Measurements from ENCODE around the gene KIN. TPM values are rescaled to one million over a fixed set of nuclear protein-coding genes. Genes with fewer than 3 reads are reported as not detected.
"Not testable (repeated sequence)": the region's sequence is repeated elsewhere in the genome, so short reads cannot be mapped to it uniquely, and the experiment has no call there.

KIN gene
- polyA plus RNA-seq, 1 of the 3 experiments (the other 2 are of a cell fraction): 3.2 TPM

DNA sequence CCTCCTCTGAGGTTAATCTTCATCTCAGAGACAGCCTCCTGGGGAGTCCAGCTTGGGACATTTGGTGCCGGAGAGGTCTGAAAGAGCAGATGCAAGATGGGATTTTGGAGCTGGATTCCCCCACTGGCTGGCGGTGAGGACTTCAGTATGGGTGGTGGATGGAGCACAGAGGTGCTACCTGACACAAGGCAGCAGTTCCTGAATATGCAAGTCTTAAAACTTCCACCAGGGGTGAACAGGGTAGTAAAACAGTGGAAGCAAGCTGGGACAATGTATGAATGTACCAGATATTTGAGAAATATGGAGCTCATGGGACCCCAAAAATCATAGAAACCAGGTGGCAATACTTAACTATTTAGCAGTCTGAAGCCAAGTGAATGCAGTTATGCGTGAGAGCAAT, 25.7 kb upstream of the KIN start:
- H3K27me3 ChIP-seq (ENCODE audit: insufficient read depth): no peaks in the 10 kb centered on the region
- POLR2A ChIA-PET: no interaction called here
- H3K27ac ChIP-seq (ENCODE audit: low read depth in 2 of 2, low read length in 1 of 2): no peak overlapping the region
- DNase-seq: no peak
- no peak overlapping the region for H3K4me2 ChIP-seq
- H3K9me2 ChIP-seq: no peaks in the 10 kb centered on the region
- no peak overlapping the region for H3K9ac ChIP-seq
- H3K79me2 ChIP-seq (ENCODE audit: insufficient read depth): peaks cover 1% of the 10 kb centered on the region; the same call in 1 of the 2 replicates
- H3K4me1 ChIP-seq (ENCODE audit: control insufficient read depth in 1 of 2, insufficient read depth in 2 of 2, low read depth in 1 of 2, low read length in 1 of 2): peaks cover 0 to 5% of the 10 kb centered on the region in 2 experiments; a peak in 1 of 4 replicates
- no peaks in the 10 kb centered on the region for H4K20me1 ChIP-seq (ENCODE audit: insufficient read depth)
- 48% methylated on average over 2 of the region's 3 CpGs for WGBS (ENCODE audit: low lambda C conversion rate)
- no peak for TF ChIP-seq TAF1 (IDR thresholded peaks at IDR 0.05; ENCODE audit: borderline replicate concordance, low read depth, low read length)
- TF ChIP-seq GABPA (IDR thresholded peaks at IDR 0.05; ENCODE audit: low read depth): no peak
- TF ChIP-seq GATA2 (CRISPR knock-in tag; IDR thresholded peaks at IDR 0.05): no peak
- no peak for TF ChIP-seq JUND (IDR thresholded peaks at IDR 0.05)
- TF ChIP-seq, protein P1, sequence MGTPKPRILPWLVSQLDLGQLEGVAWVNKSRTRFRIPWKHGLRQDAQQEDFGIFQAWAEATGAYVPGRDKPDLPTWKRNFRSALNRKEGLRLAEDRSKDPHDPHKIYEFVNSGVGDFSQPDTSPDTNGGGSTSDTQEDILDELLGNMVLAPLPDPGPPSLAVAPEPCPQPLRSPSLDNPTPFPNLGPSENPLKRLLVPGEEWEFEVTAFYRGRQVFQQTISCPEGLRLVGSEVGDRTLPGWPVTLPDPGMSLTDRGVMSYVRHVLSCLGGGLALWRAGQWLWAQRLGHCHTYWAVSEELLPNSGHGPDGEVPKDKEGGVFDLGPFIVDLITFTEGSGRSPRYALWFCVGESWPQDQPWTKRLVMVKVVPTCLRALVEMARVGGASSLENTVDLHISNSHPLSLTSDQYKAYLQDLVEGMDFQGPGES (IDR thresholded peaks at IDR 0.05; ENCODE audit: low read depth, low read length): no peak
- TF ChIP-seq FOXM1 (IDR thresholded peaks at IDR 0.05; ENCODE audit: low read depth): no peak
- no peak for TF ChIP-seq ELF1 (IDR thresholded peaks at IDR 0.05)
- no peak for TF ChIP-seq EZH2phosphoT487 (IDR thresholded peaks at IDR 0.05; ENCODE audit: borderline replicate concordance, low read depth)
- TF ChIP-seq MXI1 (IDR thresholded peaks at IDR 0.05; ENCODE audit: low read depth, low read length): no peak
- no peak for TF ChIP-seq RCOR1 (IDR thresholded peaks at IDR 0.05; ENCODE audit: low read length)
- TF ChIP-seq TEAD4 (IDR thresholded peaks at IDR 0.05; ENCODE audit: borderline replicate concordance, insufficient read depth): no peak
- no peak for TF ChIP-seq EP300 (IDR thresholded peaks at IDR 0.05; ENCODE audit: borderline replicate concordance in 1 of 2, low read depth in 1 of 2, low read length in 1 of 2)
- TF ChIP-seq, protein P2, sequence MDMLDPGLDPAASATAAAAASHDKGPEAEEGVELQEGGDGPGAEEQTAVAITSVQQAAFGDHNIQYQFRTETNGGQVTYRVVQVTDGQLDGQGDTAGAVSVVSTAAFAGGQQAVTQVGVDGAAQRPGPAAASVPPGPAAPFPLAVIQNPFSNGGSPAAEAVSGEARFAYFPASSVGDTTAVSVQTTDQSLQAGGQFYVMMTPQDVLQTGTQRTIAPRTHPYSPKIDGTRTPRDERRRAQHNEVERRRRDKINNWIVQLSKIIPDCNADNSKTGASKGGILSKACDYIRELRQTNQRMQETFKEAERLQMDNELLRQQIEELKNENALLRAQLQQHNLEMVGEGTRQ (IDR thresholded peaks at IDR 0.05; ENCODE audit: borderline replicate concordance, low read depth, low read length): no peak
- TF ChIP-seq NFIC (IDR thresholded peaks at IDR 0.05; ENCODE audit: borderline replicate concordance): no peak
- TF ChIP-seq NRF1 (IDR thresholded peaks at IDR 0.05; ENCODE audit: low read depth, low read length): no peak
- no peak for TF ChIP-seq SIN3A (IDR thresholded peaks at IDR 0.05; ENCODE audit: borderline replicate concordance, low read depth, low read length)
- no peak for TF ChIP-seq TCF12 (IDR thresholded peaks at IDR 0.05)
- CTCF ChIA-PET: interaction anchor here (0.7 kb wide), 1 partner anchor 18 kb away, joined by 3 read pairs; no protein-coding TSS in a partner anchor
- H2AFZ ChIP-seq (ENCODE audit: low read depth): no peak overlapping the region
- no peak overlapping the region for H3K4me3 ChIP-seq (ENCODE audit: low read depth in 2 of 2, low read length in 1 of 2)
- H3F3A ChIP-seq (replicated peaks; ENCODE audit: insufficient read depth): peaks cover 9% of the 10 kb centered on the region
- no peaks in the 10 kb centered on the region for H3K9me3 ChIP-seq
- peaks cover 2 to 6% of the 10 kb centered on the region in 2 experiments for H3K36me3 ChIP-seq (replicated peaks in 1 of 2; ENCODE audit: control insufficient read depth in 1 of 2, insufficient read depth in 2 of 2, low read length in 1 of 2)

DNA sequence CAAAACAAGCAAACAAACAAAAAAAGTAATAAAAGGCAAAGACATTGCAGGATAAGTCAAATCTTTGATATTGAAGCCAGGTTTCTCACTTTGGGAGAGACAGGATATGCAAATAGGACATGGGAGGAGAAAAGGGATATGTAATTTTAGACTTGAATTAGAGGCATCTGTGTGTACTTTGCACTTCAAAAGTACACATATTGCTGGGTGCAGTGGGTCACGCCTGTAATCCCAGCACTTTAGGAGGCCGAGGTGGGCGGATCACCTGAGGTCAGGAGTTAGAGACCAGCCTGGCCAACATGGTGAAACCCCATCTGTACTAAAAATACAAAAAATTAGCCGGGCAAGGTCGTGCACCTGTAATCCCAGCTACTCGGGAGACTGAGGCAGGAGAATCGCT, 23.9 kb upstream of the KIN start:
- H3K9me2 ChIP-seq; H3K4me1 ChIP-seq (ENCODE audit: control insufficient read depth in 1 of 2, insufficient read depth in 2 of 2, low read depth in 1 of 2, low read length in 1 of 2); CTCF ChIA-PET; H3K9ac ChIP-seq; POLR2A ChIA-PET; H3K27me3 ChIP-seq (ENCODE audit: insufficient read depth); H2AFZ ChIP-seq (ENCODE audit: low read depth); H4K20me1 ChIP-seq (ENCODE audit: insufficient read depth); H3K79me2 ChIP-seq (ENCODE audit: insufficient read depth); H3K4me3 ChIP-seq (ENCODE audit: low read depth in 2 of 2, low read length in 1 of 2); DNase-seq; H3K27ac ChIP-seq (ENCODE audit: low read depth in 2 of 2, low read length in 1 of 2); H3F3A ChIP-seq (replicated peaks; ENCODE audit: insufficient read depth); H3K4me2 ChIP-seq; H3K9me3 ChIP-seq: not testable (repeated sequence)
- 86% methylated on average over 7 of the region's 7 CpGs for WGBS (ENCODE audit: low lambda C conversion rate)
- H3K36me3 ChIP-seq (replicated peaks in 1 of 2; ENCODE audit: control insufficient read depth in 1 of 2, insufficient read depth in 2 of 2, low read length in 1 of 2): peaks cover 15 to 17% of the 10 kb centered on the region in 2 experiments

Measured in SK-N-SH (cell line).